DMS79 treated with DMSO at 0.1 percent for 48 hours (cell line): ENCODE measurements around the gene TEKT3.
A peak's percentile ranks its signal among the peaks of the same experiment; 100 is the strongest.

Source experiments
- DNase-seq: peaks from one replicate; lab custom pipeline; 2025; lab: John Stamatoyannopoulos, UW

Gene TEKT3

GRCh38 chr17:15265131-15265530 is 76.3 kb downstream of the TEKT3 start, which contains the start of gene PMP22:
Gene PMP22 (minus strand): TSS chr17:15265326. CDS start chr17:15260727, 4,599 bp downstream.
- no peak for DNase-seq

GRCh38 chr17:15264542-15264941 is 76.9 kb downstream of the TEKT3 start:
- no peak for DNase-seq

GRCh38 chr17:15263680-15264079 is 77.7 kb downstream of the TEKT3 start:
- DNase-seq: no peak

GRCh38 chr17:15263206-15263579 is 78.2 kb downstream of the TEKT3 start:
- DNase-seq: no peak

GRCh38 chr17:15262291-15263205 is 78.8 kb downstream of the TEKT3 start:
- DNase-seq: no peak

- DNase-seq: no peak
Observed at GRCh38 chr17:15261802-15262290, 79.6 kb downstream of the TEKT3 start.

GRCh38 chr17:15261258-15261801 is 80.1 kb downstream of the TEKT3 start:
- no peak for DNase-seq

- peak; percentile 16 for DNase-seq
Observed at GRCh38 chr17:15260376-15261257, 80.8 kb downstream of the TEKT3 start.

GRCh38 chr17:15257796-15258512 is 83.4 kb downstream of the TEKT3 start:
- no peak for DNase-seq

- DNase-seq: no peak
Observed at GRCh38 chr17:15257258-15257788, 84.1 kb downstream of the TEKT3 start.

GRCh38 chr17:15256689-15257088 is 84.7 kb downstream of the TEKT3 start:
- no peak for DNase-seq

GRCh38 chr17:15255713-15256454 is 85.5 kb downstream of the TEKT3 start:
- DNase-seq: no peak
